ENCODE results near the gene GLOD5.

Gene GLOD5

DNA sequence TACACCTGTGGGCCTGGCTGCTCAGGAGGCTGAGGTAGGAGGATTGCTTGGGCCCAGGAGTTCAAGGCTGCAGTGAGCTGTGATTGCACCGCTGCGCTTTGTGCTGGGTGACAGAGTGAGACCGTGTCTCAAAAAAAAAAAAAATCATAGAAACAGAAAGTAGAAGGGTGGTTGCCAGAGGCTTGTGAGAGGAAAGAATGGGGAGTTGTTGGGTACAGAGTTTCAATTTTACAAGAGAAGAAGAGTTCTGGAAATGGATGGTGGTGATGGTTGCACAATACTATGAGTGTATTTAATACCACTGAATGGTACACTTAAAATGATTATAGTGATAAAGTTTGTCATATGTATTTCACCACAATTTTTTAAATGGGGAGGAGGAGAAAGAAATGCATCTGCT is 10.2 kb upstream of the GLOD5 start:
- TF ChIP-seq, protein P1, sequence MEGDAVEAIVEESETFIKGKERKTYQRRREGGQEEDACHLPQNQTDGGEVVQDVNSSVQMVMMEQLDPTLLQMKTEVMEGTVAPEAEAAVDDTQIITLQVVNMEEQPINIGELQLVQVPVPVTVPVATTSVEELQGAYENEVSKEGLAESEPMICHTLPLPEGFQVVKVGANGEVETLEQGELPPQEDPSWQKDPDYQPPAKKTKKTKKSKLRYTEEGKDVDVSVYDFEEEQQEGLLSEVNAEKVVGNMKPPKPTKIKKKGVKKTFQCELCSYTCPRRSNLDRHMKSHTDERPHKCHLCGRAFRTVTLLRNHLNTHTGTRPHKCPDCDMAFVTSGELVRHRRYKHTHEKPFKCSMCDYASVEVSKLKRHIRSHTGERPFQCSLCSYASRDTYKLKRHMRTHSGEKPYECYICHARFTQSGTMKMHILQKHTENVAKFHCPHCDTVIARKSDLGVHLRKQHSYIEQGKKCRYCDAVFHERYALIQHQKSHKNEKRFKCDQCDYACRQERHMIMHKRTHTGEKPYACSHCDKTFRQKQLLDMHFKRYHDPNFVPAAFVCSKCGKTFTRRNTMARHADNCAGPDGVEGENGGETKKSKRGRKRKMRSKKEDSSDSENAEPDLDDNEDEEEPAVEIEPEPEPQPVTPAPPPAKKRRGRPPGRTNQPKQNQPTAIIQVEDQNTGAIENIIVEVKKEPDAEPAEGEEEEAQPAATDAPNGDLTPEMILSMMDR (IDR thresholded peaks at IDR 0.05; ENCODE audit: control extremely low read depth, extremely low read depth, low read depth, missing control alignments): no peak
- ChIA-PET POLR2A (no interaction called here), CTCF (no interaction called here)
- no peak for DNase-seq (ENCODE audit: extremely low spot score)

DNA sequence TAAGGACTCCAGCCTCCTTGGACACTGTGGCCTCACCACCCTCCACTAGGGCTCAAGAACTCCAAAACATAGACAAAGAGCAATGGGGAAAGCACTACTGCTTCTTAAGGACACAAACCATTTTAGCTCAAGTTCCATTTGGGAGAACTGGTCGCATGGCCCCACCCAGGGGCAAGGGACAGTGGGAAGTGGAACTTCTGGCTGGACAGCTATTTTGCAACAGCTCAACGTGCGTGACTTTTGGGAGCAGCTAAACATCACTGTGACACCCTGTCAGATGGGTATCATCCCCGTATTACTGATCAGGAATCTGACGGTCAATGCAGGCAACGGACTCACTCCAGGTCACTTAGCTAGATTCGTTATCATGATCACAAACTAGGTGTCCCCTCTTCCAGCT is 9.0 kb upstream of the GLOD5 start:
- ChIA-PET CTCF (no interaction called here), POLR2A (no interaction called here)
- DNase-seq (ENCODE audit: extremely low spot score): no peak
- TF ChIP-seq, protein P1 (IDR thresholded peaks at IDR 0.05; ENCODE audit: control extremely low read depth, extremely low read depth, low read depth, missing control alignments): no peak

DNA sequence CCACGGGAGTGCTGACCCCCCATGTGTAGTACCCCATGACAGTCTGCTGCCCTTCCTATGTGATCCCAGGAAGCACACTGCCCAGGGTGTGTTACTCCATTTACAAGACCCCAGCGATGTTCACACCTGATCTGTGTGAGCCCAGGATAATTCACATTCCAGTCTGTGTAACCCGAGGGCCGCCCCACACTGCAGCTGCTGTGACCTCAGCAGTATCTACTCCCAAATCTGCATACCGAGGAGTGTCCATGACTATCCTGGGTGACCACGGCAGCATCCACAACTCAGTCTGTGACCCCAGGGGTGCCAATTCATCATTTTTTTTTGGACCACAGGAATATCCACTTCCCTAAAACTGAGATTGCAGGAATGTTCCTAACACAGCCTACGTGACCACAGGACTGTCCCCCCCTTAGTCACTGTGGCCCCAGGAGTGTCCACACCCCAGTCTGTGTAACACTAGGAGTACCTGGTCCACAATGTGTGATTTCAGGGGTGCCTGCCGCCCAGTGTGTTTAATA is 7.8 kb upstream of the GLOD5 start:
- no peak for DNase-seq (ENCODE audit: extremely low spot score)
- TF ChIP-seq, protein P1 (IDR thresholded peaks at IDR 0.05; ENCODE audit: control extremely low read depth, extremely low read depth, low read depth, missing control alignments): no peak
- ChIA-PET POLR2A (no interaction called here), CTCF (no interaction called here)

DNA sequence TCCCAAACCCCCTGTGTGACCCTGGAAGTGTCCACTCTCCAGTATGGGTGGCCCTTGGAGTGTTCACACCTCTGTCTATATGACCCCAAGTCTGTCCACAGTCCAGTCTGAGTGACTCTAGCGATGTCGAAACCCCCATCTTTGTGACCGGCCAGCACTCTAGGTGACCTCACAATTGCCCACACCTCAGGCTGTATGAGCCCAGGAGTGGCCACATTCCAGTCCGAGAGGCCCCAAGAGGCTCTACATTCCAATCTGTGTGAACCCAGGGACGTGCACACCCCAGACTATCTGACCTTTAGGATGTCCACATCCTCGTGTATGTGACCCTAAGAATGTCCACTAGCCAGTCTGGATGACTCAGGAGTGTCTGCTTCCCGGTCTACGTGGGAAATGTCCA is 7.3 kb upstream of the GLOD5 start:
- ChIA-PET POLR2A (no interaction called here), CTCF (no interaction called here)
- TF ChIP-seq, protein P1 (IDR thresholded peaks at IDR 0.05; ENCODE audit: control extremely low read depth, extremely low read depth, low read depth, missing control alignments): no peak
- DNase-seq (ENCODE audit: extremely low spot score): no peak

DNA sequence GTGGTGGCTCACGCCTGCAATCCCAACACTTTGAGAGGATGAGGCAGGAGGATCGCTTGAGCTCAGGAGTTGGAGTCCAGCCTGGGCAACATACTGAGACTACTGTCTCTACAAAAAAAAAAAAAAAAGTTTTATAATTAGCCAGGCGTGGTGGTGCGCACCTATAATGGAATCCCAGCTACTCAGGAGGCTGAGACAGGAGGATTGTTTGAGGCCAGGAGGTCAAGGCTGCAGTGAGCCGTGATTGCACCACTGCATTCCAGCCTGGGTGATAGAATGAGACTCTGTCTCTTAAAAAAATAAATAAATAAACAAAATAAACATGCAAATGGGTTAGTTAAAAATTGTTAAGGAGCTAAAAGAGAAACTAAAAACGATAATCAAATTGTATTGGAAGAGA is 7.7 kb downstream of the GLOD5 start:
- no peak for DNase-seq (ENCODE audit: extremely low spot score)
- TF ChIP-seq, protein P1 (IDR thresholded peaks at IDR 0.05; ENCODE audit: control extremely low read depth, extremely low read depth, low read depth, missing control alignments): no peak
- CTCF ChIA-PET: interaction anchor here (1.0 kb wide), 1 partner anchor 13 kb away, joined by 3 read pairs; no protein-coding TSS in a partner anchor
- POLR2A ChIA-PET: no interaction called here

DNA sequence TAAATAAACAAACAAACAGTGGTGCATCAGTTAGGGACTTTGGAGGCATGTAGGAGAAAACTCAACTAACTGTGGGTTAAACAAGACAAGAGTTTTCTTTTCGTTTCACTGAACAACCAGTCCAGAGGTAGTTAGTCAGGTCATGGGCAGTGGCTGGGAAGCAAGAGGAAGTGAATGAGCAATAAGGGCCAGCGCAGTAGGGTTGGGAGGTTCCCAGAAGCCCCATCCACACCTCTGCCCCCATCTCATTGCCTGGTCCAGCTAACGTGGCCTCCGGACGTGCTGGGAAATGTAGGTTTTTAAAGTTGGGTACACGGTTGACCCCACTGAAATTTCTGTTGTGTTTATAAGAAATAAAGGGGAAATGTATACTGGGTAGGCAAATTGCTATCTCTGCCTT is 8.7 kb downstream of the GLOD5 start:
- no peak for DNase-seq (ENCODE audit: extremely low spot score)
- TF ChIP-seq, protein P1 (IDR thresholded peaks at IDR 0.05; ENCODE audit: control extremely low read depth, extremely low read depth, low read depth, missing control alignments): no peak
- ChIA-PET CTCF (no interaction called here), POLR2A (no interaction called here)

DNA sequence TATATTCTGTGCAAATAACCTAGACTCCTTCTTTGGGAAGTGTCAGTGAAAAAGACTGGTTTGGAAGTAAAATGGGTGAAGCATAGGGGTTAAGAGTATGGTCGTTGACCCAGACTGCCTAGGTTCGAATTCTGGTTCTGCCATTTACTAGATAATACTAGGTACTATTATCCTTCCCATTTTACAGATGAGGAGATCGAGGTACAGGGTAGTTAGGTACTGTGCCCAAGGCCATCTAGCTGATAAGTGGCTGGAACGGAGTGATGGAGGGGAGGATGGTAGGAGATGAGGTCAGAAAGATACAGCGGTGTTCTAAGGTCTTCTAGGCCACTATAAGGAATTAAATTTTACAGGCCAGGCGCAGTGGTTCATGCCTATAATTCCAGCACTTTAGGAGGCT is 11.1 kb downstream of the GLOD5 start:
- CTCF ChIA-PET: no interaction called here
- POLR2A ChIA-PET: no interaction called here
- TF ChIP-seq, protein P1 (IDR thresholded peaks at IDR 0.05; ENCODE audit: control extremely low read depth, extremely low read depth, low read depth, missing control alignments): no peak
- no peak for DNase-seq (ENCODE audit: extremely low spot score)
